BLaER1 treated with 17β-estradiol and CSF1 and Interleukin-3, amounts not matched to agents 10 nM and 100 nM (cell line): Measurements from ENCODE around the gene LARP1B.
A peak's percentile ranks its signal among the peaks of the same experiment; 100 is the strongest.

Experiments used
- H3K27ac ChIP-seq, 11 experiments: shearing (Covaris generic); formaldehyde crosslinking; 2 replicates each; pipeline ENCODE4 v1.8.1; 2022
- H3K27me3 ChIP-seq, 11 experiments: shearing (Covaris generic); formaldehyde crosslinking; 2 replicates each; pipeline ENCODE4 v1.8.1; 2022
- H3K36me3 ChIP-seq, 11 experiments: shearing (Covaris generic); formaldehyde crosslinking; 2 replicates each; pipeline ENCODE4 v1.8.1; 2022
- H3K4me1 ChIP-seq, 10 experiments: shearing (Covaris generic); formaldehyde crosslinking; 2 replicates each; pipeline ENCODE4 v1.8.1; 2022
- H3K4me2 ChIP-seq, 11 experiments: shearing (Covaris generic); formaldehyde crosslinking; 2 replicates each; pipeline ENCODE4 v1.8.1; 2022
- H3K4me3 ChIP-seq, 10 experiments: shearing (Covaris generic); formaldehyde crosslinking; 2 replicates each; pipeline ENCODE4 v1.8.1; 2022
- H3K9ac ChIP-seq, 11 experiments: shearing (Covaris generic); formaldehyde crosslinking; 2 replicates each; pipeline ENCODE4 v1.8.1; 2022
- H3K9me3 ChIP-seq, 11 experiments: shearing (Covaris generic); formaldehyde crosslinking; replicated peaks in 1 of 11; 2 replicates each; pipeline ENCODE4 v1.8.1; 2022
- H4K20me1 ChIP-seq, 11 experiments: shearing (Covaris generic); formaldehyde crosslinking; 2 replicates each; pipeline ENCODE4 v1.8.1; 2022
- Cebpa-rat ChIP-seq, 11 experiments: shearing (Covaris generic); IDR thresholded peaks; 2 replicates each; pipeline ENCODE4 v1.8.1; 2022

The LARP1B gene

GRCh38 chr4:128177498-128177897, 116.4 kb downstream of the LARP1B start:
- TF ChIP-seq Cebpa-rat (IDR thresholded peaks at IDR 0.05), result no peak
- Histone ChIP-seq H4K20me1 (no peaks in the 10 kb centered on the region), H3K9me3 (peaks cover 4 to 21% (median 17%) of the 10 kb centered on the region in 11 experiments; a peak in 16 of 22 replicates), H3K36me3 (peaks cover 23 to 44% (median 31%) of the 10 kb centered on the region in 11 experiments), H3K4me2 (no peak overlapping the region), H3K27me3 (no peaks in the 10 kb centered on the region), H3K4me1 (no peaks in the 10 kb centered on the region), H3K4me3 (no peak overlapping the region), H3K9ac (no peak overlapping the region), H3K27ac (no peak overlapping the region)

- Histone ChIP-seq H3K4me3 (no peak overlapping the region), H3K9me3 (peaks cover 23 to 53% (median 41%) of the 10 kb centered on the region in 11 experiments), H4K20me1 (no peaks in the 10 kb centered on the region), H3K9ac (no peak overlapping the region), H3K4me1 (peaks cover 0 to 28% (median 18%) of the 10 kb centered on the region in 10 experiments; a peak in 15 of 20 replicates), H3K4me2 (no peak overlapping the region), H3K36me3 (peaks cover 34 to 62% (median 45%) of the 10 kb centered on the region in 11 experiments), H3K27ac (no peak overlapping the region), H3K27me3 (no peaks in the 10 kb centered on the region)
- TF ChIP-seq Cebpa-rat (IDR thresholded peaks at IDR 0.05), result no peak
These were observed 125.5 kb downstream of the LARP1B start for GRCh38 chr4:128186623-128187022.

- no peak for TF ChIP-seq Cebpa-rat (IDR thresholded peaks at IDR 0.05)
- no peak overlapping the region for H3K9ac ChIP-seq
- H3K4me1 ChIP-seq, result peaks cover 0 to 28% (median 18%) of the 10 kb centered on the region in 10 experiments; a peak in 15 of 20 replicates
- H3K4me3 ChIP-seq, result no peak overlapping the region
- no peaks in the 10 kb centered on the region for H3K27me3 ChIP-seq
- H3K4me2 ChIP-seq, result peak overlapping the region in 7 of 11 experiments; percentile 11 to 60 (median 45); a peak in 7 of 22 replicates
- H3K27ac ChIP-seq, result no peak overlapping the region
- peaks cover 16 to 24% (median 20%) of the 10 kb centered on the region in 11 experiments for H3K9me3 ChIP-seq
- H4K20me1 ChIP-seq, result no peaks in the 10 kb centered on the region
- H3K36me3 ChIP-seq, result peaks cover 8 to 30% (median 19%) of the 10 kb centered on the region in 11 experiments
These were observed 130.1 kb downstream of the LARP1B start for GRCh38 chr4:128191115-128191781.

GRCh38 chr4:128220286-128221235, 159.4 kb downstream of the LARP1B start:
- Histone ChIP-seq H3K27ac (no peak overlapping the region), H3K9me3 (no peaks in the 10 kb centered on the region)
- no peak for TF ChIP-seq Cebpa-rat (IDR thresholded peaks at IDR 0.05)

GRCh38 chr4:128221586-128221985, 160.5 kb downstream of the LARP1B start:
- H4K20me1 ChIP-seq, result no peaks in the 10 kb centered on the region
- no peaks in the 10 kb centered on the region for H3K27me3 ChIP-seq
- no peak overlapping the region for H3K4me2 ChIP-seq
- H3K36me3 ChIP-seq, result peaks cover 0 to 13% (median 0%) of the 10 kb centered on the region in 11 experiments; a peak in 1 of 22 replicates
- no peak overlapping the region for H3K4me3 ChIP-seq
- H3K9me3 ChIP-seq, result no peaks in the 10 kb centered on the region
- no peaks in the 10 kb centered on the region for H3K4me1 ChIP-seq
- TF ChIP-seq Cebpa-rat (IDR thresholded peaks at IDR 0.05), result no peak
- no peak overlapping the region for H3K9ac ChIP-seq
- no peak overlapping the region for H3K27ac ChIP-seq

More at GRCh38 chr4:128220286-128221235, 159.4 kb downstream of the LARP1B start:
- Histone ChIP-seq H3K4me1 (no peaks in the 10 kb centered on the region), H3K4me2 (no peak overlapping the region), H3K27me3 (no peaks in the 10 kb centered on the region), H3K4me3 (no peak overlapping the region), H3K36me3 (peaks cover 0 to 13% (median 0%) of the 10 kb centered on the region in 11 experiments; a peak in 1 of 22 replicates), H3K9ac (no peak overlapping the region), H4K20me1 (no peaks in the 10 kb centered on the region)

- TF ChIP-seq Cebpa-rat (IDR thresholded peaks at IDR 0.05), result no peak
- H3K4me1 ChIP-seq, result no peaks in the 10 kb centered on the region
- H4K20me1 ChIP-seq, result no peaks in the 10 kb centered on the region
- H3K4me2 ChIP-seq, result no peak overlapping the region
- no peak overlapping the region for H3K4me3 ChIP-seq
- no peak overlapping the region for H3K9ac ChIP-seq
- peaks cover 0 to 7% (median 0%) of the 10 kb centered on the region in 11 experiments; a peak in 5 of 22 replicates for H3K9me3 ChIP-seq
- H3K36me3 ChIP-seq, result peaks cover 0 to 13% (median 0%) of the 10 kb centered on the region in 11 experiments; a peak in 1 of 22 replicates
- H3K27me3 ChIP-seq, result no peaks in the 10 kb centered on the region
- H3K27ac ChIP-seq, result no peak overlapping the region
These were observed 164.0 kb downstream of the LARP1B start for GRCh38 chr4:128225148-128225547.

- Histone ChIP-seq H3K9ac (no peak overlapping the region), H3K9me3 (peaks cover 0 to 7% (median 0%) of the 10 kb centered on the region in 11 experiments; a peak in 5 of 22 replicates), H3K4me2 (no peak overlapping the region), H4K20me1 (no peaks in the 10 kb centered on the region), H3K27me3 (no peaks in the 10 kb centered on the region), H3K4me3 (no peak overlapping the region), H3K27ac (no peak overlapping the region), H3K4me1 (no peaks in the 10 kb centered on the region), H3K36me3 (peaks cover 0 to 3% (median 0%) of the 10 kb centered on the region in 11 experiments; a peak in 1 of 22 replicates)
- TF ChIP-seq Cebpa-rat (IDR thresholded peaks at IDR 0.05), result no peak
These were observed 167.0 kb downstream of the LARP1B start for GRCh38 chr4:128227991-128228571.

GRCh38 chr4:128228845-128229795, 168.0 kb downstream of the LARP1B start:
- H3K27ac ChIP-seq, result no peak overlapping the region
- TF ChIP-seq Cebpa-rat (IDR thresholded peaks at IDR 0.05), result no peak

More at GRCh38 chr4:128228845-128229795, 168.0 kb downstream of the LARP1B start:
- Histone ChIP-seq H3K4me2 (no peak overlapping the region), H4K20me1 (no peaks in the 10 kb centered on the region), H3K9me3 (peaks cover 0 to 7% (median 0%) of the 10 kb centered on the region in 11 experiments; a peak in 5 of 22 replicates), H3K36me3 (no peaks in the 10 kb centered on the region), H3K27me3 (no peaks in the 10 kb centered on the region), H3K9ac (no peak overlapping the region), H3K4me1 (no peaks in the 10 kb centered on the region), H3K4me3 (no peak overlapping the region)
